NB4 (cell line): ENCODE data around the gene MRPS22.
"Not testable (repeated sequence)": the region's sequence is repeated elsewhere in the genome, so short reads cannot be mapped to it uniquely, and the experiment has no call there.

Source experiments
- DNase-seq: peaks from one replicate; pipeline ENCODE4 v3.0.0; 2010; ENCODE audit warnings: low read depth
- H3K4me3 ChIP-seq: one replicate; pipeline ENCODE4 v1.5.1; 2011; ENCODE audit warnings: mild to moderate bottlenecking, low read depth, low read length, moderate library complexity
- CTCF ChIP-seq: IDR thresholded peaks from one replicate; pipeline ENCODE4 v1.5.1; 2012; ENCODE audit warnings: low read depth, low read length
- MAX ChIP-seq: IDR thresholded peaks from 2 replicates; pipeline ENCODE4 v1.6.1; 2011; ENCODE audit warnings: low read depth, low read length
- MYC ChIP-seq: IDR thresholded peaks from 2 replicates; pipeline ENCODE4 v1.6.1; 2011; ENCODE audit warnings: low read depth, low read length
- POLR2A ChIP-seq: IDR thresholded peaks from 2 replicates; pipeline ENCODE4 v1.6.1; 2011; ENCODE audit warnings: mild to moderate bottlenecking; ENCODE audit not compliant: insufficient read length; ENCODE audit errors: extremely low read depth

MRPS22 gene

GRCh38 chr3:139329364-139329850 is 14.4 kb upstream of the MRPS22 start:
- no peak overlapping the region for H3K4me3 ChIP-seq
- peak; percentile 87 for DNase-seq

GRCh38 chr3:139332092-139332491 is 11.7 kb upstream of the MRPS22 start:
- no peak for DNase-seq
- TF ChIP-seq MAX (no peak), MYC (no peak), POLR2A (no peak), CTCF (no peak)
- H3K4me3 ChIP-seq = no peak overlapping the region

More at GRCh38 chr3:139329364-139329850, 14.4 kb upstream of the MRPS22 start:
- TF ChIP-seq POLR2A = no peak
- TF ChIP-seq CTCF = peak; percentile 95
- peak; percentile 90 for TF ChIP-seq MAX
- peak; percentile 79 for TF ChIP-seq MYC

- not testable (repeated sequence) for H3K4me3 ChIP-seq, DNase-seq
Measured at GRCh38 chr3:139334675-139335074, 9.1 kb upstream of the MRPS22 start.

GRCh38 chr3:139338405-139338804 is 5.4 kb upstream of the MRPS22 start:
- no peak overlapping the region for H3K4me3 ChIP-seq
- no peak for DNase-seq
- TF ChIP-seq MYC (no peak), CTCF (no peak), POLR2A (no peak), MAX (no peak)

- no peak overlapping the region for H3K4me3 ChIP-seq
- TF ChIP-seq MYC (peak; percentile 34; the same call in 1 of the 2 replicates), POLR2A (no peak), MAX (peak; percentile 74), CTCF (no peak)
- peak; percentile 90 for DNase-seq
Measured at GRCh38 chr3:139339219-139339906, 4.5 kb upstream of the MRPS22 start.

GRCh38 chr3:139340784-139341183 is 3.0 kb upstream of the MRPS22 start:
- TF ChIP-seq CTCF = no peak
- no peak for TF ChIP-seq POLR2A

More at GRCh38 chr3:139340784-139341183, 3.0 kb upstream of the MRPS22 start:
- no peak for DNase-seq
- H3K4me3 ChIP-seq = no peak overlapping the region
